ENCODE results near the gene DLG1.

DNA sequence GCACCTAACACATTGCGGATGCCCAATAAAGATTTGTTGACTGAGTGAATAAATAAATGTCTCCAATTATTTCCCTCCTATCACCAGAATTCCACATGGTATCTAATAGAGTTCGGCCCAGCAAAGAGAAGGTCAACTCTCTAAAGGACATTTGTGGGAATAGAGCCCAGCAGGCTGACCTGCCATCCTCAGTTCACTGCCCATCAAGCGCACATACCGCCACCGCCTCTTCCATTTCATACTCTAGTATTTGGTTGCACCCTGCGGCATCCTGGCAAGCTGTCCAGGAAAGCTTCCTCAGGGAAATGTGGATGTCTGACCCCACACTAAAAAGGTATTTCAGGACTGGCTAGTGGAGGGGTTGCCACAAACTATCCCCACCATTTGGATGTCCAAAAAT is 29.8 kb upstream of the DLG1 start:
- TF ChIP-seq, protein P1, sequence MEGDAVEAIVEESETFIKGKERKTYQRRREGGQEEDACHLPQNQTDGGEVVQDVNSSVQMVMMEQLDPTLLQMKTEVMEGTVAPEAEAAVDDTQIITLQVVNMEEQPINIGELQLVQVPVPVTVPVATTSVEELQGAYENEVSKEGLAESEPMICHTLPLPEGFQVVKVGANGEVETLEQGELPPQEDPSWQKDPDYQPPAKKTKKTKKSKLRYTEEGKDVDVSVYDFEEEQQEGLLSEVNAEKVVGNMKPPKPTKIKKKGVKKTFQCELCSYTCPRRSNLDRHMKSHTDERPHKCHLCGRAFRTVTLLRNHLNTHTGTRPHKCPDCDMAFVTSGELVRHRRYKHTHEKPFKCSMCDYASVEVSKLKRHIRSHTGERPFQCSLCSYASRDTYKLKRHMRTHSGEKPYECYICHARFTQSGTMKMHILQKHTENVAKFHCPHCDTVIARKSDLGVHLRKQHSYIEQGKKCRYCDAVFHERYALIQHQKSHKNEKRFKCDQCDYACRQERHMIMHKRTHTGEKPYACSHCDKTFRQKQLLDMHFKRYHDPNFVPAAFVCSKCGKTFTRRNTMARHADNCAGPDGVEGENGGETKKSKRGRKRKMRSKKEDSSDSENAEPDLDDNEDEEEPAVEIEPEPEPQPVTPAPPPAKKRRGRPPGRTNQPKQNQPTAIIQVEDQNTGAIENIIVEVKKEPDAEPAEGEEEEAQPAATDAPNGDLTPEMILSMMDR (IDR thresholded peaks at IDR 0.05), result no peak
- TF ChIP-seq POLR2AphosphoS5 (IDR thresholded peaks at IDR 0.05; ENCODE audit: insufficient read depth in 1 of 2, low read depth in 1 of 2) (no peak), POLR2A (IDR thresholded peaks at IDR 0.05) (no peak)
